Liver (tissue), 2 donors: ENCODE results near the gene PDE9A.

Experiments used
- JUND ChIP-seq, 2 donors: IDR thresholded peaks; 2 replicates each; pipeline ENCODE4 v1.6.1; 2016; ENCODE audit warnings: antibody characterized with exemption in 2 of 2
- TAF1 ChIP-seq: conservative IDR thresholded peaks from 2 replicates; pipeline ENCODE4 v1.6.1; 2016; ENCODE audit warnings: antibody characterized with exemption, mild to moderate bottlenecking
- donor health status: healthy.

GRCh38 chr21:42721341-42721824 lies 68.0 kb downstream of the PDE9A start:
- TF ChIP-seq TAF1 (no peak), JUND (IDR thresholded peaks at IDR 0.05) (no peak)
